ENCODE measurements around the gene PCBD1. TPM values are rescaled to one million over a fixed set of nuclear protein-coding genes. Genes with fewer than 3 reads are reported as not detected.

Gene PCBD1
- total RNA-seq, 1 experiment from 2014 or later = 39.7 TPM

DNA sequence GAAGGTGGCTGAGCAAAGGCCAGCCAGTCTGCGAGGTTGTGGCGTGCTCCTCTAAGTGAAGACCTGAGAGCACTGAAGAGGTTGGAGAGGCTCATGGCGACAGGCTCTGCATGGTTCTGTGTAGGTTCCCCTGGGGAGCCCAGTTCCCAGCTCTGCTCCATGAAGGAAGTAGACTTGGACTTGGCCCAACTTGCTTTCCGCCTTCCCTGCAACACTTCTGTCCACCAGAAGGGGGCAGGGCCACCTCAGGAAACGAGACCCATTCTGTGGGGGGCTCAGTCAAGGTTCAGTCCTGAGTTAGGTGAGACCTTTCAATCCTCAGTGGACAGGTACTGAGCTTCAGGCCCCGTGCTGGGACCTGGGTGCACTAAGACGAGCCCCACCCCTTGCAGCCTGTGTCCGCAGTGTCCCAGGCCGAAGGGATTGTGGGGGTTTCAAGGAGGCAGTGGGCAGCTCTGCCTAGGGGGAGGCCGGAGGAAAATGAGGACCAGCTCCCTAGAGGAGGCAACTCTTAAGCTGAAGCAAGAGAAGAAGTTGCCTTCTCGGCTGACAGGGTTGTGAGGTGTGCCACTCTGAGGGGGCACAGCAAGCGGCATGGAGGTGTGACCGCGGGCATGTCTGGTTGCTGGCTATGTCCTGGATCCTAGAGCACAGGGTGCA is 15.0 kb upstream of the PCBD1 start:
- TF ChIP-seq, protein P1, sequence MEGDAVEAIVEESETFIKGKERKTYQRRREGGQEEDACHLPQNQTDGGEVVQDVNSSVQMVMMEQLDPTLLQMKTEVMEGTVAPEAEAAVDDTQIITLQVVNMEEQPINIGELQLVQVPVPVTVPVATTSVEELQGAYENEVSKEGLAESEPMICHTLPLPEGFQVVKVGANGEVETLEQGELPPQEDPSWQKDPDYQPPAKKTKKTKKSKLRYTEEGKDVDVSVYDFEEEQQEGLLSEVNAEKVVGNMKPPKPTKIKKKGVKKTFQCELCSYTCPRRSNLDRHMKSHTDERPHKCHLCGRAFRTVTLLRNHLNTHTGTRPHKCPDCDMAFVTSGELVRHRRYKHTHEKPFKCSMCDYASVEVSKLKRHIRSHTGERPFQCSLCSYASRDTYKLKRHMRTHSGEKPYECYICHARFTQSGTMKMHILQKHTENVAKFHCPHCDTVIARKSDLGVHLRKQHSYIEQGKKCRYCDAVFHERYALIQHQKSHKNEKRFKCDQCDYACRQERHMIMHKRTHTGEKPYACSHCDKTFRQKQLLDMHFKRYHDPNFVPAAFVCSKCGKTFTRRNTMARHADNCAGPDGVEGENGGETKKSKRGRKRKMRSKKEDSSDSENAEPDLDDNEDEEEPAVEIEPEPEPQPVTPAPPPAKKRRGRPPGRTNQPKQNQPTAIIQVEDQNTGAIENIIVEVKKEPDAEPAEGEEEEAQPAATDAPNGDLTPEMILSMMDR (conservative IDR thresholded peaks at IDR 0.05) = peak; percentile 93
- no peaks in the 10 kb centered on the region for H3K9me3 Mint-ChIP-seq
- no peak overlapping the region; a peak in 1 of 7 replicates for H3K27ac Mint-ChIP-seq
- peaks cover 9 to 14% of the 10 kb centered on the region in 2 experiments for H3K4me1 Mint-ChIP-seq
- H3K27me3 Mint-ChIP-seq (ENCODE audit: low read depth) = peaks cover 2% of the 10 kb centered on the region; the same call in 1 of the 2 replicates
- Histone ChIP-seq H3K23me2 (ENCODE audit: insufficient read length, low read depth, low read length, poor library complexity, severe bottlenecking) (no peaks in the 10 kb centered on the region), H3K14ac (ENCODE audit: insufficient read depth, low read length) (no peak overlapping the region; the same call in 1 of the 2 replicates), H3K4me1 (ENCODE audit: insufficient read depth, low read length) (no peaks in the 10 kb centered on the region), H3K79me2 (ENCODE audit: insufficient read depth, low read length) (no peaks in the 10 kb centered on the region), H3K4ac (ENCODE audit: low read depth, low read length) (no peak overlapping the region), H3K56ac (ENCODE audit: insufficient read length, low read depth, low read length) (no peak overlapping the region), H2BK12ac (ENCODE audit: insufficient read length, low read depth, low read length) (no peak overlapping the region), H3K27me3 (ENCODE audit: insufficient read depth, low read length) (no peaks in the 10 kb centered on the region), H3K9me3 (ENCODE audit: control insufficient read depth, low read depth, low read length) (no peaks in the 10 kb centered on the region), H2BK5ac (ENCODE audit: insufficient read length, low read length) (no peak overlapping the region), H3T11ph (ENCODE audit: low read length) (no peak overlapping the region), H2AFZ (ENCODE audit: low read length) (no peak overlapping the region), H3K4me2 (ENCODE audit: insufficient read depth, insufficient read length, low read length) (no peak overlapping the region), H2BK20ac (ENCODE audit: low read depth, low read length, poor library complexity, severe bottlenecking) (no peak overlapping the region), H2AK5ac (ENCODE audit: insufficient read length, low read length) (no peak overlapping the region), H4K8ac (replicated peaks; ENCODE audit: insufficient read length, low read depth, low read length) (no peak overlapping the region), H3K79me1 (ENCODE audit: insufficient read depth, low read depth, low read length, poor library complexity, severe bottlenecking) (no peaks in the 10 kb centered on the region), H4K20me1 (ENCODE audit: control insufficient read depth, insufficient read depth, insufficient read length) (no peaks in the 10 kb centered on the region), H3K23ac (ENCODE audit: insufficient read length, low read depth, low read length) (no peak overlapping the region), H3K9ac (ENCODE audit: extremely low read depth, insufficient read length, low read length) (no peak overlapping the region), H4K91ac (ENCODE audit: insufficient read length, low read depth, low read length) (no peak overlapping the region), H3K27ac (ENCODE audit: insufficient read length, low read depth, low read length) (no peak overlapping the region), H4K5ac (ENCODE audit: insufficient read length, low read depth, low read length) (no peak overlapping the region), H3K18ac (ENCODE audit: insufficient read length, low read depth, low read length) (no peak overlapping the region), H2BK15ac (ENCODE audit: low read depth, low read length) (no peak overlapping the region), H2BK120ac (ENCODE audit: low read depth, low read length, poor library complexity, severe bottlenecking) (no peak overlapping the region)
- WGBS (ENCODE audit: extremely low coverage, insufficient read length, low lambda C conversion rate) = no CpG with 5 or more reads among the region's 14 CpGs
- no peaks in the 10 kb centered on the region for H3K36me3 Mint-ChIP-seq (ENCODE audit: insufficient read depth in 1 of 3, low read depth in 3 of 3)
- peak; percentile 83 for DNase-seq
- no peak overlapping the region for H3K4me3 Mint-ChIP-seq

Data from H9 (cell line).